Measurements from ENCODE around the gene CALHM1. TPM values are rescaled to one million over a fixed set of nuclear protein-coding genes. Genes with fewer than 3 reads are reported as not detected.

CALHM1 gene
- total RNA-seq, 3 donors from 2014 or later (not counting 1 experiment from before 2014, with no cell fraction given) = 0.23 to 0.57 TPM; not detected in 1

DNA sequence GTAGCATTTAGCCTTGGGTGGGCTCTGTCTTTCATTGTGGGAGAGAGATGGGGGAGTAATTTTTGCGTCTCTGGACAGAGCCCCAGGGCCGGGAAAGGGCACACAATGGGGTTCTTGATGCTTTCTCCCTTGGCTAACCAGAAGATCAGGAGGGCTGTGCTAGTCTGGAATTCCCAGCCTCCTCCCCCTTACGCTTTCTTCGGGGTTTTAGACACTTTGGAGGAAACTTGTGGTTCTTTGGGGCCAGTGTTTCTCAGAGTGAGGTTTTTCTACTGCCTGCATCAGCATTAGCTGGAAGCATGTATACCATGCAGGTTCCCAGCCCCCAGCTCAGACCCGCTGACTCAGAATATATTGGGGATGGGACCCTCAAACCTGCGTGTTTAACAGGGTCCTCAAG, 41.8 kb upstream of the CALHM1 start:
- peaks cover 2% of the 10 kb centered on the region for H3K27me3 ChIP-seq (ENCODE audit: control insufficient read depth, insufficient read depth, low read length)
- 32% methylated on average over 6 of the region's 6 CpGs for WGBS (ENCODE audit: insufficient coverage)
- DNase-seq (no peak), ATAC-seq (no peak)
- no peak overlapping the region for H3K4me3 Mint-ChIP-seq
- peaks cover 13 to 27% of the 10 kb centered on the region in 2 donors for H3K4me1 Mint-ChIP-seq
- H3K36me3 Mint-ChIP-seq = no peaks in the 10 kb centered on the region
- H3K36me3 ChIP-seq (ENCODE audit: control insufficient read depth, insufficient read depth, low read length) = no peaks in the 10 kb centered on the region
- no peak overlapping the region for H3K27ac Mint-ChIP-seq
- no peaks in the 10 kb centered on the region for H3K9me3 ChIP-seq (ENCODE audit: control insufficient read depth, insufficient read depth, low read length)
- H3K27me3 Mint-ChIP-seq (ENCODE audit: low read depth in 2 of 2) = peaks cover 41 to 47% of the 10 kb centered on the region in 2 donors
- peaks cover 21% of the 10 kb centered on the region for H3K4me1 ChIP-seq (ENCODE audit: control insufficient read depth, insufficient read depth, low read length)
- intact Hi-C loops (cut with micrococcal nuclease) = no loop called here
- TF ChIP-seq, protein P1, sequence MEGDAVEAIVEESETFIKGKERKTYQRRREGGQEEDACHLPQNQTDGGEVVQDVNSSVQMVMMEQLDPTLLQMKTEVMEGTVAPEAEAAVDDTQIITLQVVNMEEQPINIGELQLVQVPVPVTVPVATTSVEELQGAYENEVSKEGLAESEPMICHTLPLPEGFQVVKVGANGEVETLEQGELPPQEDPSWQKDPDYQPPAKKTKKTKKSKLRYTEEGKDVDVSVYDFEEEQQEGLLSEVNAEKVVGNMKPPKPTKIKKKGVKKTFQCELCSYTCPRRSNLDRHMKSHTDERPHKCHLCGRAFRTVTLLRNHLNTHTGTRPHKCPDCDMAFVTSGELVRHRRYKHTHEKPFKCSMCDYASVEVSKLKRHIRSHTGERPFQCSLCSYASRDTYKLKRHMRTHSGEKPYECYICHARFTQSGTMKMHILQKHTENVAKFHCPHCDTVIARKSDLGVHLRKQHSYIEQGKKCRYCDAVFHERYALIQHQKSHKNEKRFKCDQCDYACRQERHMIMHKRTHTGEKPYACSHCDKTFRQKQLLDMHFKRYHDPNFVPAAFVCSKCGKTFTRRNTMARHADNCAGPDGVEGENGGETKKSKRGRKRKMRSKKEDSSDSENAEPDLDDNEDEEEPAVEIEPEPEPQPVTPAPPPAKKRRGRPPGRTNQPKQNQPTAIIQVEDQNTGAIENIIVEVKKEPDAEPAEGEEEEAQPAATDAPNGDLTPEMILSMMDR (IDR thresholded peaks at IDR 0.05) = no peak
- no peaks in the 10 kb centered on the region for H3K9me3 Mint-ChIP-seq
- H3K4me3 ChIP-seq (ENCODE audit: low read length) = no peak overlapping the region
- H3K27ac ChIP-seq (ENCODE audit: low read length) = no peak overlapping the region

DNA sequence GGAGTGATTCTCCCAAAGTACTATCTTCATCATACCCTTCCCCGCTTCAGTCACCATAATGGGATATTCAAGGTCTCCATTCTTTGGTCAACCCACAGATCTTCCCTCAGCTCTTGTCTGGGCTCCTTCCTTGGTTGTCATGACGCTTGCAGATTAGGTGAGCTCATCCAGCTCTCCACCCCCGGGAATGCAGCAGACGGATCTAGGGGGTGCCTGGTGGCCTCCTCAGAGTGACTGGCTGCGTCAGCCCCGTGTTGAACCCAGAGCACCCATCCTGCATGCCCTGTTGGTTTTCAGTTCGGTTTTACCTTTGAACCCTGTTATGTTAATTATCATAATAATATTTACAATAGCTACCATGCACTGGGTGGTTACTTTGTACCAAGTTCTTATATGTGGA, 41.2 kb upstream of the CALHM1 start:
- H3K9me3 ChIP-seq (ENCODE audit: control insufficient read depth, insufficient read depth, low read length) = no peaks in the 10 kb centered on the region
- ATAC-seq = no peak
- peaks cover 15% of the 10 kb centered on the region for H3K4me1 ChIP-seq (ENCODE audit: control insufficient read depth, insufficient read depth, low read length)
- peaks cover 6% of the 10 kb centered on the region for H3K27me3 ChIP-seq (ENCODE audit: control insufficient read depth, insufficient read depth, low read length)
- H3K4me3 Mint-ChIP-seq = no peak overlapping the region
- H3K36me3 ChIP-seq (ENCODE audit: control insufficient read depth, insufficient read depth, low read length) = no peaks in the 10 kb centered on the region
- H3K9me3 Mint-ChIP-seq = no peaks in the 10 kb centered on the region
- DNase-seq = no peak
- intact Hi-C loops (cut with micrococcal nuclease) = no loop called here
- H3K27ac ChIP-seq (ENCODE audit: low read length) = no peak overlapping the region
- H3K27ac Mint-ChIP-seq = no peak overlapping the region
- H3K4me1 Mint-ChIP-seq = peaks cover 13 to 27% of the 10 kb centered on the region in 2 donors
- WGBS (ENCODE audit: insufficient coverage) = 82% methylated on average over 6 of the region's 7 CpGs
- no peaks in the 10 kb centered on the region for H3K36me3 Mint-ChIP-seq
- H3K4me3 ChIP-seq (ENCODE audit: low read length) = no peak overlapping the region
- H3K27me3 Mint-ChIP-seq (ENCODE audit: low read depth in 2 of 2) = peaks cover 46 to 51% of the 10 kb centered on the region in 2 donors
- TF ChIP-seq, protein P1 (IDR thresholded peaks at IDR 0.05) = no peak

DNA sequence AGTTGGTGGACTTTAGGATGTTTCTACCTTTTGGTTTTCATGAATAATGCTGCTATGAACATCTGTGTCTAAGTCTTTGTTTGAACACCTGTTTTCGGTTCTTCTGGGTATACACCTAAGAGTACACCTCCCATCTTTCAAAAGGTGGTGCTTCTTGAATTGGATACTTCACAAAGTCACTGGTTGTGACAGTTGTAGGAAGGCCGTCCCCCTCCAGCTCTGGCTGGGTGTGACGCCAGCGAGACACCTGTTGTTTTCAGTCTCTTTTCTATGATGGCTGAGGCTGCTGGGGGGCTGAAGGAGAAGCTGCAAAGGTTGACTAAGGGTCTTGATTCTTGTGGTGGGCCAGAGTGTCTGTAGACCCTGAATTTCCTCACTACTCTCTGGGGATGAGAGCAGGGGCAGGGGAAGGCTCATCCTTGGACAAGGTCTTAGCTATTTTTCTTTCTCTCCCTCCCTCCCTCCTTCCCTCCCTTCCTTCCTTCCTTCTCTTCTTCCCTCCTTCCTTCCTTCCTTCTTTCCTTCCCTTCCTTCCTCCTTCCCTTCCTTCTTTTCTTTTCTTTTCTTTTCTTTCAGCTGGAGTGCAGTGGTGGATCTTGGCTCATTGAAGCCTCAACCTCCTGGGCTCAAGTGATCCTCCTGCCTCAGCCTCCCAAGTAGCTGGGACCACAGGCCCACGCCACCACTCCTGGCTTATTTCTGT, 40.4 kb upstream of the CALHM1 start:
- 81% methylated on average over 5 of the region's 5 CpGs for WGBS (ENCODE audit: insufficient coverage)
- Histone ChIP-seq H3K9me3 (ENCODE audit: control insufficient read depth, insufficient read depth, low read length) (no peaks in the 10 kb centered on the region), H3K4me1 (ENCODE audit: control insufficient read depth, insufficient read depth, low read length) (peaks cover 15% of the 10 kb centered on the region), H3K36me3 (ENCODE audit: control insufficient read depth, insufficient read depth, low read length) (no peaks in the 10 kb centered on the region), H3K27ac (ENCODE audit: low read length) (no peak overlapping the region), H3K4me3 (ENCODE audit: low read length) (no peak overlapping the region), H3K27me3 (ENCODE audit: control insufficient read depth, insufficient read depth, low read length) (peaks cover 13% of the 10 kb centered on the region)
- H3K27me3 Mint-ChIP-seq (ENCODE audit: low read depth in 2 of 2) = peaks cover 48 to 51% of the 10 kb centered on the region in 2 donors
- H3K4me1 Mint-ChIP-seq = peaks cover 8 to 20% of the 10 kb centered on the region in 2 donors
- intact Hi-C loops (cut with micrococcal nuclease) = no loop called here
- no peaks in the 10 kb centered on the region for H3K9me3 Mint-ChIP-seq
- TF ChIP-seq, protein P1 (IDR thresholded peaks at IDR 0.05) = no peak
- DNase-seq = no peak
- no peak for ATAC-seq
- no peaks in the 10 kb centered on the region for H3K36me3 Mint-ChIP-seq
- no peak overlapping the region for H3K27ac Mint-ChIP-seq
- H3K4me3 Mint-ChIP-seq = no peak overlapping the region
